HT1080 (cell line): ENCODE data around the gene TELO2. TPM values are rescaled to one million over a fixed set of nuclear protein-coding genes. Genes with fewer than 3 reads are reported as not detected.

Experiments used
- DNase-seq: peaks from one replicate; pipeline ENCODE4 v3.0.0-alpha.2; 2015; ENCODE audit warnings: low read depth
- total RNA-seq: library from RNA; depleted of rRNA; stranded (reverse); fragments of >200 nt; shearing (Covaris generic); gene quantifications from 2 replicates; pipeline ENCODE4 v1.2.3, GENCODE V29; 2014; rRNA removed

TELO2 gene
- total RNA-seq, 1 experiment from 2014 or later = 35.6 TPM

GRCh38 chr16:1553946-1554825 is 61.0 kb downstream of the TELO2 start:
- no peak for DNase-seq

GRCh38 chr16:1554826-1555445 is 61.8 kb downstream of the TELO2 start:
- no peak for DNase-seq

DNA sequence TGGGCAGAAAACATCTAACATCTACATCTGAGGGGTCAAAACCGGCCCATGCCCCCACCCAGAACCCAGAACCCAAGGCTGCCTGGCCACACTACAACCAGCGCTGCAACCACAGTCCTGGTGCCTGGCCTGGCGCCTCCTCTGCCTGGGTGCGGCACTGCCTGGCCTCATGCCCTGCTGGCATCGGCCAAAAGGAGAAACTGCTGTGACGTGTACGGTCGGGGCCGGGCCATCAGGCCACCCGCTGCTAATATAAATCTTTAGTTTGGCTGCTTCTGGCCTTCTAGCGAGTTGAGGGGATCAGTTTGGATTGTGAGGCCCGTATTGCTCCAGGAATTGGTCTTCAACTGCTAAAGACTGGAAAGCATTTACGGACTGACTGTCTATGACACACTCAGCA is 63.1 kb downstream of the TELO2 start:
- DNase-seq = no peak

GRCh38 chr16:1557074-1557473 is 63.9 kb downstream of the TELO2 start:
- no peak for DNase-seq

GRCh38 chr16:1557576-1557975 is 64.4 kb downstream of the TELO2 start:
- no peak for DNase-seq

DNA sequence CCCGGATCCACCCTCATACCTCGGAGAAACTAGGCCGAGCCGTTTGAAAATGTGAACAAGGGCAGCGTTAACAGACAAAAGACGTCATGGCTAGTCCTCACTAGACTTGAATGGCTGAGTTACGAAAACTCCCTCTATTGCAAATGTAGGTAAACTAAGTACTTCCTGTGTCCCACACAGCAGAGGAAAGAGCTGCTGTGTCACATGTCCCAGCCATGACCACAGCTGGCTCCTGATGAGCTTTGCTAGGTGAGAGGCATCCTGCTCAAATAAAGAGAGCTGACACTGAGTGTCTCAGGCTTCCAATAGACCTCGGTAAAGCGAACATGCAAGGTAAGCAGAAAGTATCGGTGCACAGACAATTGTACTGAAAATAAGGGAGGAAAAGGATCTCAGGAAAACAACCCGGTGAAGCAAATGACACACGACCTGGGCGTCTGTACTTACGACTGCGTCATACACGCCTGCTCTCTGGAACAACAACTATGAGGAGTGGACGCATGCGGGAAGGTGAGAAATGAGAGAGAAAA is 66.4 kb downstream of the TELO2 start:
- DNase-seq = no peak

Other genes starting within 250 kb of the TELO2 start
- not detected in 2 replicates for gene TPSD1, start 237.3 kb upstream of the TELO2 start, total RNA-seq
- 73.1 and 121 TPM in 2 replicates for gene UBE2I, start 183.7 kb upstream of the TELO2 start, total RNA-seq
- 0.13 and 0.50 TPM in 2 replicates for gene BAIAP3, start 159.7 kb upstream of the TELO2 start, total RNA-seq
- gene TSR3, start 141.5 kb upstream of the TELO2 start, total RNA-seq = 103 and 109 TPM in 2 replicates
- gene GNPTG, start 141.4 kb upstream of the TELO2 start, total RNA-seq = 38.2 and 38.9 TPM in 2 replicates
- gene UNKL, start 78.7 kb upstream of the TELO2 start, total RNA-seq = 17.0 and 21.8 TPM in 2 replicates
- gene UQCC4, start 72.6 kb upstream of the TELO2 start, total RNA-seq = 42.0 and 62.9 TPM in 2 replicates
- not detected in 2 replicates for gene PERCC1, start 62.3 kb upstream of the TELO2 start, total RNA-seq
- gene CCDC154, start 48.8 kb upstream of the TELO2 start, total RNA-seq = 0.03 and 0.26 TPM in 2 replicates
- gene CLCN7, start 18.3 kb upstream of the TELO2 start, total RNA-seq = 57.5 and 67.0 TPM in 2 replicates
- gene PTX4, start 4.4 kb upstream of the TELO2 start, total RNA-seq = not detected in 2 replicates
- gene TMEM204, start 40.3 kb downstream of the TELO2 start, total RNA-seq = 35.7 and 37.2 TPM in 2 replicates
- gene IFT140, start 118.7 kb downstream of the TELO2 start, total RNA-seq = 3.3 and 5.0 TPM in 2 replicates
- 5.7 and 7.0 TPM in 2 replicates for gene CRAMP1, start 119.0 kb downstream of the TELO2 start, total RNA-seq
- gene JPT2, start 184.9 kb downstream of the TELO2 start, total RNA-seq = 87.1 and 111 TPM in 2 replicates
- gene MAPK8IP3, start 212.8 kb downstream of the TELO2 start, total RNA-seq = 24.4 and 27.4 TPM in 2 replicates